ENCODE results near the gene NUDT14.

Gene NUDT14

DNA sequence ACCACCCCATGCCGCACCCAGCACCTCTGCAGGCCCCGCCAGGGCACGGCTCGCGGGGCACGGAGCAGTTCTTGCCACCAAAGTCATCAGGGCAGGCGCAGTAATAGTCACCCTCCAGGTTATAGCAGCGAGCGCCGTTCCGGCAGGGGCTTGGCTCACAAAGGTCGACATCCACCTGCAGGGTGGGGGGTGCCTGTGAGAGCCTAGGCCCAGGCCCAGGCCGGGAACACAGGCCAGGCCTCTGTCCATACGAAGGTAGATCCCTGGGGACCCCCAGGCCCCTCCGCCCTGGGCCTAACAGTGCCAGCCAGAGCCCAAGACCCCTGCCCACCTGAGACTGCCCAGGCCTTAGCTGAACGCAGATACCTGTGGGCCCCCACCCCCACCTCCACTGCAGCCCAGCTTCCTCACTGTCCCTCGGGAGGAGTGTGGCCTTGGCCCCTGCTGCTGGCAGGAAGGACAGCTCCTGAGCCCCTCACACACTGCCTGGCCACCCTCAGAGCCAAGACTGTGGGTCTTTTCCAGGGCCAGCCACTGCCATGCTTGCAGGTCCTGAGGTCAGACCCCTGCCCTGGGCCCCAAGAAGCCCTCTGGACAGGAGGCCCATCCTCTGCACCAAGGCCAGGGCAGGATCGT is 31.8 kb downstream of the NUDT14 start:
- H3K9me3 Mint-ChIP-seq: no peaks in the 10 kb centered on the region
- H3K27ac Mint-ChIP-seq: no peak overlapping the region
- CTCF ChIA-PET: no interaction called here
- DNase-seq: peak; percentile 14
- H3K4me1 Mint-ChIP-seq: no peaks in the 10 kb centered on the region
- H3K4me3 Mint-ChIP-seq: no peak overlapping the region
- H3K36me3 Mint-ChIP-seq: no peaks in the 10 kb centered on the region
- no peaks in the 10 kb centered on the region for H3K27me3 Mint-ChIP-seq

- H3K36me3 Mint-ChIP-seq: no peaks in the 10 kb centered on the region
- DNase-seq: no peak
- H3K4me1 Mint-ChIP-seq: no peaks in the 10 kb centered on the region
- H3K9me3 Mint-ChIP-seq: no peaks in the 10 kb centered on the region
- CTCF ChIA-PET: no interaction called here
- H3K27ac Mint-ChIP-seq: no peak overlapping the region
- H3K4me3 Mint-ChIP-seq: no peak overlapping the region
- H3K27me3 Mint-ChIP-seq: no peaks in the 10 kb centered on the region
Observed at GRCh38 chr14:105148604-105149145, 32.4 kb downstream of the NUDT14 start.

DNA sequence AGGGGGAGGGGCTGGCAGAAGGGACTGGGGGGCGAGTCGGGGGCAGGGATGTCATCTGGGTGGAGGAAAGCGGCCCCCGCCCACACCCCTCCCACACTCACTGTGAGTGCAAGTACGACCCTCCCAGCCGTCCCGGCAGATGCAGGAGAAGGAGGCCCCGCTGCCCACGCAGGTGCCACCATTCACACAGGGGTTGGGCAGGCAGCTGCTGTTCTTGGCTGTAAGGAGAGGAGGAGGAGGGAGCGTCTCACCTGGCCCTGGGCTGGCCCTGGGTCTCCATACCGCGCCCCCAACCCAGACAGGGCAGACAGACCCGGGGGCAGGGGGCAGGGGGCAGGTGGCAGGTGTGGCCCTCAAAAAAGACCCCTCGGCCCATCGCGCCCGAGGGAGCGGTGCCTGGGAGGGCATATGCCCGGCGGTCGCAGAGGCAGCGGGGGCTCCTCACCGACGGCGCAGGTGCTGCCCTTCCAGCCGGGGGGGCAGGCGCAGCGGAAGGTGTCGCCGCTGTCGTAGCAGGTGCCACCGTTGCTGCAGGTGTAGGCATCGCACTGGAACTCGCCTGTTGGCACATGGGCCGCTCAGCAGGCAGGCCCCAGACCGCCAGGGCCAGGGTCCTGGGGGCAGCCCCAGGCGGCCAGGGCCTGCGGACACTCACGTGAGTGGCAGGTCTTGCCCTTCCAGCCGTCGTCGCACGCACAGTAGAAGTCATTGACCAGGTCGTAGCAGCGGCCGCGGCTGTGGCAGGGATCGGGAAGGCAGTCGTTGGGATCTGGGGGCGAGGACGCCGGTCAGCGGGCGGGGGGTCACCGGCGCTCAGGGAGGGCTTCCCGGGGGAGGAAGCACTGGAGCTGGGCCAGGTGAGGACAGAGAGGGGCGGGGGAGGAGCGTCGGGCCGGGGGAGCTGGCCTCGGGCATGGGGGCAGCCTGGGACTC is 33.2 kb downstream of the NUDT14 start:
- Mint-ChIP-seq H3K27ac (no peak overlapping the region), H3K4me3 (no peak overlapping the region), H3K4me1 (no peaks in the 10 kb centered on the region), H3K27me3 (no peaks in the 10 kb centered on the region), H3K9me3 (no peaks in the 10 kb centered on the region), H3K36me3 (no peaks in the 10 kb centered on the region)
- peak; percentile 17 for DNase-seq
- CTCF ChIA-PET: no interaction called here

GRCh38 chr14:105146976-105147635 is 34.0 kb downstream of the NUDT14 start:
- Mint-ChIP-seq H3K4me3 (no peak overlapping the region), H3K27ac (no peak overlapping the region), H3K36me3 (no peaks in the 10 kb centered on the region), H3K9me3 (peaks cover 3% of the 10 kb centered on the region), H3K4me1 (no peaks in the 10 kb centered on the region), H3K27me3 (no peaks in the 10 kb centered on the region)
- peak; percentile 17 for DNase-seq
- CTCF ChIA-PET: no interaction called here

DNA sequence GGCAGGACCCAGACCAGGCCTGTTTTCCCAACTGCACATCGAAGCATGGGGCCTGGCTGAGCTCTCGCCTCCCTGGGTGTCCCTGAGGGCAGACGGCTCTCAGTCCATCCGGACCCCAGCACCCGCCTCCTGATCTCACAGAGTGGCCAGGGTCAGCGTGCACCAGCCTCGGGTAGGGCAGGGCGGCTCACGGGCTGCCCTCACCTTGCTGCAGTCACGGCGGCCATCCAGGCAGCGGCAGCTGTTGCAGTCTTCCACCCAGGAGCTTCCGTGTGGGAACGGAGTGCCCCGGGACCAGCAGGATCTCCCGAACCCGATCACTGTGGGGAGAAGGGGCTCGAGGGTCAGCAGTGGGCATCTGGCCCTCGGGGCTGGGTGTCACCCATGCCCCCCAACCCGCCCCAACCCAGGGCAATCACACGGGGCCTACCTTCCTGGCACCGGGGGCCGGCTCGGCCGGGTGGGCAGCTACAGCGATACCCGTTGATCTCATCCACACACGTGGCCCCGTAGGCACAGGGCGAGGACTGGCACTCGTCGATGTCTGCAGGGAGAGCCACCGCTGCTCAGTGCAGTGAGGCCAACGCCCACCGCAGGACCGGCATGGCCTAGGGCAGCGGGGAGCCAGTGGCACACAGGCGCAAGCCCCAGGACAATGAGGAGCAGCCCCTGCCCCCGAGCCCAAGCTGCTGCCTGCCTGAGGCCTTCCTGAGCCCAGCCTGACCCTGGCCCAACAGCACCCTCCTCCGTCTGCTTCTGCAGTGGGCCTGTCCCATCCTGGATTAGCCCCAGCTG is 34.7 kb downstream of the NUDT14 start:
- H3K27me3 Mint-ChIP-seq: no peaks in the 10 kb centered on the region
- H3K4me1 Mint-ChIP-seq: no peaks in the 10 kb centered on the region
- CTCF ChIA-PET: no interaction called here
- peak; percentile 17 for DNase-seq
- peaks cover 6% of the 10 kb centered on the region for H3K9me3 Mint-ChIP-seq
- no peaks in the 10 kb centered on the region for H3K36me3 Mint-ChIP-seq
- H3K4me3 Mint-ChIP-seq: no peak overlapping the region
- no peak overlapping the region for H3K27ac Mint-ChIP-seq

- H3K36me3 Mint-ChIP-seq: no peaks in the 10 kb centered on the region
- CTCF ChIA-PET: no interaction called here
- DNase-seq: peak; percentile 6
- no peaks in the 10 kb centered on the region for H3K4me1 Mint-ChIP-seq
- peaks cover 12% of the 10 kb centered on the region for H3K9me3 Mint-ChIP-seq
- no peak overlapping the region for H3K4me3 Mint-ChIP-seq
- H3K27ac Mint-ChIP-seq: no peak overlapping the region
- no peaks in the 10 kb centered on the region for H3K27me3 Mint-ChIP-seq
Observed at GRCh38 chr14:105145381-105146180, 35.5 kb downstream of the NUDT14 start.

DNA sequence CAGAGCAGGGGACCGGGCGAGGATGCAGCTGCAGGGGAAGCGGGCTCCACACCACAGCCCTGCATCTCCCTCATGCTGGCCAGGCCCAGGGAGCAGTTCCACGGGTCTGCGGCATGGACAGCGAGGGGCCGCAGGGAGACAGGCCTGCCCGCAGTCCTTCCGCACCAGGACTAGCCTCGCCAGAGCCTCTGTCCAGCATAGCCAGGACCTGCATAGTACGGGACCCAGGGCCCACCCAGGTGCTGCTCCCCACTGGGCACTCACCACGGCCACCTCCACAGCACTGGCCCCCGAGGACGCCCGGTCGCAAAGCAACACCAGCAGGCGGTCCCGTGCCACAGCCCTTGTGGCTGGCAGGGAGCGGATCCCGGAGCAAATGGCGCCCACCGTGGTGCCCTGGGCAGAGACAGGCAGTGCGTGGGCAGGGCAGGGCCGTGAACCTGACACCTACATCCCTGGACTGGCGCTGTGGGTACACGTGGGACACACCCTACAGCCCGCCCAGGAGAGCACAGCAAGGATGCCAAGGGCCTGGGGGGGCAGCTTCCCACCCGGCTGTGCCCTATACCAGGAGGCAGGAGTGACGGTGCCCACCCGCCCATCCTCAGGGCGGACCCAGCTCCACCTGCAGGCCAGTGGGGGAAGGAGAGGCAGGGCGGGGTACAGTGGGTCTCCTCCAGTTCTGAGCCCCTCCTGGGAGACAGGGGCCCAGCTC is 36.3 kb downstream of the NUDT14 start:
- Mint-ChIP-seq H3K36me3 (no peaks in the 10 kb centered on the region), H3K27me3 (no peaks in the 10 kb centered on the region), H3K27ac (no peak overlapping the region), H3K4me1 (no peaks in the 10 kb centered on the region), H3K4me3 (no peak overlapping the region), H3K9me3 (peaks cover 16% of the 10 kb centered on the region)
- CTCF ChIA-PET: no interaction called here
- DNase-seq: no peak

- CTCF ChIA-PET: no interaction called here
- no peak overlapping the region for H3K27ac Mint-ChIP-seq
- no peaks in the 10 kb centered on the region for H3K4me1 Mint-ChIP-seq
- no peaks in the 10 kb centered on the region for H3K27me3 Mint-ChIP-seq
- DNase-seq: no peak
- no peaks in the 10 kb centered on the region for H3K36me3 Mint-ChIP-seq
- no peak overlapping the region for H3K4me3 Mint-ChIP-seq
- peaks cover 19% of the 10 kb centered on the region for H3K9me3 Mint-ChIP-seq
Observed at GRCh38 chr14:105144026-105144665, 37.0 kb downstream of the NUDT14 start.

DNA sequence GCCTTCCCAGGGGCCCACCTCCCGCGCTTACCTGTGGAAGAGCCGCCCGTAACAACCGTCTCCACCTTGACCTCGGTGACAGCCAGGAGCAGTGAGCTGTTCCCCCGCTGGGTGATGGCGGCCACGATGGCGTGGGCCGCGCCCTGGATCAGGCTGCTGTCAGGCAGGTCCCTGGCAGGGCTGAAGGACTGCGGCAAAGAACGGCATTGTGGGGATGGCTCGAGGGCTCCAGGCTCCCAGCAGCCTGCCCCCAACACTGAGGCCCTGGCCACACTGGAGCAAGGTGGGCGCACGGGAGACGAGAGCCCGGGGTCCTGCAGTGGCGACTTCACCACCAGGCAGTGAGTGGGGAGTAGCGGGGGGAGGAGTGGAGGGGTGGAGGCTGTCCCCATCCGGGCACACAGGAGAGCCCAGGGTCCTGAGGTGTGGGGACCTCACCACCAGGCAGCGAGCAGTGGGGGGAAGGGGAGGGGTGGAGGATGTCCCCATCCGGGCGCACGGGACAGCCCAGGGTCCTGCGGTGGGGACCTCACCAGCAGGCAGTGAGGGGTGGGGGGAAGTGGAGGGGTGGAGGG is 37.6 kb downstream of the NUDT14 start:
- DNase-seq: no peak
- no peak overlapping the region for H3K27ac Mint-ChIP-seq
- no peaks in the 10 kb centered on the region for H3K36me3 Mint-ChIP-seq
- CTCF ChIA-PET: no interaction called here
- peaks cover 19% of the 10 kb centered on the region for H3K9me3 Mint-ChIP-seq
- no peaks in the 10 kb centered on the region for H3K27me3 Mint-ChIP-seq
- no peaks in the 10 kb centered on the region for H3K4me1 Mint-ChIP-seq
- H3K4me3 Mint-ChIP-seq: no peak overlapping the region

- Mint-ChIP-seq H3K36me3 (no peaks in the 10 kb centered on the region), H3K27ac (no peak overlapping the region), H3K9me3 (peaks cover 19% of the 10 kb centered on the region), H3K27me3 (no peaks in the 10 kb centered on the region), H3K4me1 (no peaks in the 10 kb centered on the region), H3K4me3 (no peak overlapping the region)
- no peak for DNase-seq
- CTCF ChIA-PET: no interaction called here
Observed at GRCh38 chr14:105142651-105143450, 38.3 kb downstream of the NUDT14 start.

GRCh38 chr14:105141486-105142281 is 39.4 kb downstream of the NUDT14 start:
- H3K4me1 Mint-ChIP-seq: no peaks in the 10 kb centered on the region
- H3K36me3 Mint-ChIP-seq: no peaks in the 10 kb centered on the region
- no peak for DNase-seq
- H3K9me3 Mint-ChIP-seq: peaks cover 19% of the 10 kb centered on the region
- no peak overlapping the region for H3K4me3 Mint-ChIP-seq
- H3K27ac Mint-ChIP-seq: no peak overlapping the region
- H3K27me3 Mint-ChIP-seq: peaks cover 4% of the 10 kb centered on the region
- CTCF ChIA-PET: no interaction called here

Data from activated naive CD4-positive, alpha-beta T cell treated with anti-CD3 and anti-CD28 coated beads, Interleukin-2, amount 10 ng/mL, durations not matched to agents 7 days and 5 days (primary cell).